ENCODE data around the gene CD82.
A peak's percentile ranks its signal among the peaks of the same experiment; 100 is the strongest.

CD82 gene

DNA sequence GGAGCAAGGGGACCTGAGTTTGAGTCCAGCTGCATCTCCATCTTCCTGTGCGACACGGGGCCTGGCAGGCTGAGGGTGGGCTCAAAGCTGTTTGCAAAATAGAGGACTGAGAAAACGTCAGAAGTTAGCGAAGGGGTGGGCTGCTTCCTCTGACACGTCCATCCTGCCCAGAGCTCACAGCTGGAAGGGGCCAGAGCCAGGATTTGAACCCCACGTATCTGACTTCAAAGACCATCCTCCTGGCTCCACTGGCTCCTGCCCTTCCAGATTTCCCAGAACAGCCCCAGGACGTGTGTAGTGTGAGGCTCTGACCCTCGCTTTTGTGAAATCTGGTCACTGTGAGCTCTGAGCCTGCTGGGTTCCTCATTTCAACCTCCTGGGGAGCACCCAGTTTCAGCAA, 56.3 kb downstream of the CD82 start:
- DNase-seq, result no peak

DNA sequence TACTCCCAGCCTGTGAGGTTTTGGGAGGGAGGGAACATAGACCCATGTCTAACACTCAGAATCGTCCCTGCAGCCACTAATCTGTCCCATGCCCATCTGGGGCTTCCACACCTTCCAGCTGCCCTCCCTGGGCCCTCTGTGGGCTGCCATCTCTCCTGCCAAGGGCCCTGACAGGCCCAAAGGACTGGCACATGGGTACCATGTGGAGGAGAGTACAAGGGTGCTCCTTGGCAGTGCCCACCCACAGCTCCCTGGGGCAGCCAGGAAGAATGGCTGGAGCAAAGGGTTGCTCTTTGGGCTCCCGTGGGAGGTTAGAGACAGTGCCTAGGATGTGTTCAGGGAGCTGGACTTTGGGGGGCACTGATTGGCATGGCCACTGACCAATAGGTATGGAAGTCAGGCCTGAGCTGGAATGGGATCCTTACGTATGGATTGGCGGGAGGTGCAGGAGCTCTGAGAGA, 56.8 kb downstream of the CD82 start:
- DNase-seq, result no peak

DNA sequence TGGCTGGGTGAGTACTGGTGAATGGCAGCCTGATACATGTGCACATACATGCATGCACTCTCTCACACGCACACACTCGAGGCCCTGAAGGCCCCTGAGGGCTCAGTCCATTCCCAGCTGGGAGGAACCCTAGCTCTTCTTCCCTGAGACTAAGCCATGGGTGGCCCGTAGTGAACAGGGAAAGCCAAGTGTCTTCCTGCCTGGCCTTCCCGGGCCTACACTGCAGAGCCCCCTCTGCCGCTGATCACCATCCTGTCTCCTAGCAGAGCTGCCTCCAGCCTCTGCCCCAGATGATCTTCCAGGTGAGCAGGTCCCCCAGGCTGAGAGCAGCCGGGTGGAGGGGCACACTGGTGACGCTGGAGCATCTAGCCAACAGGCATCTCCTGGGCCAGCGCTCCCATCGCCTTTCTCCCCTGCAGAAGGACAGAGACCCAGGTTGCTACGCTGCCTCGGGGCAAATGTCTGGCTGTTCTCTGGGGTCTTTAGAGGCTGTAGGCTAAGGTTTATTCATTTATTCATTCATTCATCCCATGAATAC, 57.3 kb downstream of the CD82 start:
- no peak for DNase-seq

DNA sequence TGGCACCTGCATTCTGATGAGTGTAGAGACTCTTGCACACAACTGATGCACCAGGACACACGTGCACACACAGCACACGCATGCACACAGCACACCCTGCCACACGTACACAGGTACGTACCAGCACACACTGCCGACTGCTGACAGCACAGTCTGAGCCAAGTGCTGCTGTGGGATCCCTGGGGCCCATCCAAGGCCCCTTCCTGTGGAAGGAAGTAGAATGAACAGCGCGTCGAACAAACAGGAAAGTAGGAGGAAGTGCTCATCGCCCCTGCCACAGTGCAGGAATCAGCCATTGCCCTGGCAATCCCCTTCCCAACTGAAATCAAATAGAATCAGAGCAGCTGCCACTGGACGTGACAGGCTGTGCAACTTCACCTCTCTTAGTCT, 57.9 kb downstream of the CD82 start:
- no peak for DNase-seq

DNA sequence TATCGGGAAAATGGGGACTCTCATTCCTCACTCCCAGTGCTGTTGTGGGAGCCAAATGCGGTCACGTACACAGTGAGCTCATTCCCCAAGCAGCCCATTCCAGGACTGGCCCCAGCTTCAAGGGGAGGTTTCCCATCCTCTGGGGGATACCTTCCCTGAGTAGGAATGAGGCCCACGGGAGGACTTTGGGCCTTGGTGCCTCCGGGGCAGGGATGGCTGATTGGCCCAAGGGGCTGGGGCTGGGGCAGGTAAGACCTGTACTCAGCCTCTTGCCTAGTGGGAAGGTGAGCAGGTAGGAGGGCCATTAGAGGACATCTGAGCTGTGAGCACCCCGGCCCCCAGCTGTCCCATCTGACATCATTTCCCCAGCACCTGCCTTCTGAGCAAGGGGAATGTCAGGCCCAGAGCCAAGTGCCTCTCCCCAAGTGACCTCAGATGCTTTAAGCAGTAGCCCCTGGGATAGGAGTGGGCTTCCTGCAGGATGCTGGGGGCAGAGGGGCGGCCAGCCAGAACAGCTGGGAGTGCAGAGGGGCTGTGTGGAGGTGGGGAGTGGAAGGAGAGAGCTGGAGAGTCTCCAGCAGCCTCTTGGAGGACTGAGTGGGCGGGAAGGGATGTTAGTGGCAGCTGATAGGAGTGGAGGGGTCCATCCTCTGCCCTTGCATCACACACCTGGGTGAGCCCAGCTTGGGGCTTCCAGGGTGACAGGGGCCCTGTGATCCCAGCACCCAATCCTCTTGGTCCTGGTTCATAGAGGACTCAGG, 58.4 kb downstream of the CD82 start:
- no peak for DNase-seq

DNA sequence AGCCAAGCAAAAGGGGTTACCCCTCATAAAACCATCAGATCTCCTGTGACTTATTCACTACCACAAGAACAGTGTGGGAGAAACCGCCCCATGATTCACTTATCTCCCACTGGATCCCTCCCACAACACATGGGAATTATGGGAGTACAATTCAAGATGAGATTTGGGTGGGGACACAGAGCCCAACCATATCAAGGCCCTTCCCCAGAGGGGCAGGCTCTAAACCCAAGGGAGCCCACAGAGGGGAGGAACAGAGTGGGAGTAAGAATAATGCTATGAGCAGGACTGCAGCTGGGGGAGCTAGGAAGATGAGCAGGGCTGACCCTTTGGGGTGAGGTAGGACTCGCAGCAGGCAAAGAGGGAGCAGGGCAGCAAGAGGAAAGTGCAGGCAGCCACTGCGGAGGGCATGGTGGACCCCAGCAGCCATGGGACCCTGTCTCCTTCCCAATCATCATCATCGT, 59.3 kb downstream of the CD82 start:
- no peak for DNase-seq

DNA sequence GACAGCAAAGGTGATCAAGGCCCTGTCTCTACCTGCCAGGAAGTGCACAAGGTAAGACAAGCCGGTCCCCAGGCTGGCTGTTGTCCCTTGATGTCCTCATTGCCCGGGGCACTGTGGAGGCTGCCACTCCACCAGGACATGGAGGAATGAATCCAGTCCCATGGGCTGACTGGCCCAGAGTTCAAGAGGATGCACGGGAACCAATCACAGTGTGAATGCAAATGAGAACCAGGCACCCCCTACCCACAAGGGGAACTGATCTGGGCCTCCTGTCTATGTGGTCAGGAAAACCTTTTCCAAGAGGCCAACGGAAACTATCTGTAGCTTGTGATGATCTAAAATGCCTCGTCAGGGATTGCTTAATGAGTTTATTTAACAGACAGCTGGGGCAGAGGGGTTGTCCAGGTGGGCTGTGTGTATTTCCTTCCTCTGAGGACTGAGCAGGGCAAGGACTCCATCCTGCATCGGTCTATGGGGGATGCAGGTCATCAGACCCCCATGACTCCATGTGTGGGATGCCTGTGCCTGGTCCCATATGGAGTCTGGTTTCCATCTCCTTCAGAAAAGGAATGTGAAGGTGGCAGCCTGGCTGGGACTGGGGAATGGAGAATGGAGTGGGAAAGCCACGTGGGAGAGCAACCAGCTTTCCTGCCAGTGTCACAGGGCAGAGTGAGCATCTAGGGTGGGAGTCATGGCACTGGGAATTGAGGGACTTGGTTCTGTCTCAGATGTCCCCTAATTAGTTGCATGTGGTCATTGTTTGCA, 60.5 kb downstream of the CD82 start:
- no peak for DNase-seq

DNA sequence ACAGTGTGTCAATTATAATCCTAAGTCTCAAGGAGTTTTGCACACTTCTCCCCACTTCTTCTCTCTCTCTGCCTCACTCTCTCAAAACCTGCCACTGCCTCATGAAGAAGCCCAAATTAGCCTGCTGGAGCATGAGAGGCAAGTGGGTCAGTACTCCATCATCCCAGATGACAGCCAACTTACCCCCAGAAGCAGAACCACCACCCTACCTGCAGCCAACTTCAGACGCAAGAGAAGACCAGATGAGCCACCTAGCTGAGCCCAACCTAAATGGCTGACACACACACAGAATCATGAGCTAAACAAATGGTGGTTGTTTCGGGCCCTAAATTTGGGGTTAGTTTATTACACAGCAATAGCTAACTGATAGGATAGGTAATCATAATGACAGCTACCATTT, 61.2 kb downstream of the CD82 start:
- DNase-seq, result no peak

DNA sequence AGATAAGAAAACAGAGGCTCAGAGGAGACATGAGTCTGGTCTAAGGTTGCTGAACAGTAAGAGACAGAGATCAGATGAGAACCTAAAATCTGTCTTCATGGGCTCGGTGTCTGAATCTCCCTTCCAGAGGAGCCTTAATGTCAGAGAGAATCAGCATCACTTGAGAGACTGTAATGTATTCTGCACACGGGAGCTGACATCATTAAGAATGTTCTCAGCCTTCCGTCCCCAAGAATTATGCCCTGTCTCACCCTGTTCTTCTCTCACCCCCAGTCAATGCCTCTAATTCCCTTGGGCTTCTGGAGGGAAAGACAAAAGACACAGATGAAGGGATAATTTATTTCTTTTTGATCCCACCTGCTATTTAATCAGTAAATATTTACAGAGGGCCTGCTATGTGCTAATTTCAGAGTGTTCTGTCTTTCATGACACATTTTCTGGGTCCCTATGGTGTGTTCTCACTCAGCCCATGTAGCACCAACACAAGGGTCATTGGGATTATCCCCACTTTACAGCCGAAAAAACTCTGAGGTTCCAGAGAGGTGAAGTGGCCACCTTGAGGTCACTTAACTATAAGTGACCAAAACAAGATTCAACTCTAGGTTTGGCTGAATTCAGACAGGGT, 61.8 kb downstream of the CD82 start:
- DNase-seq, result no peak

DNA sequence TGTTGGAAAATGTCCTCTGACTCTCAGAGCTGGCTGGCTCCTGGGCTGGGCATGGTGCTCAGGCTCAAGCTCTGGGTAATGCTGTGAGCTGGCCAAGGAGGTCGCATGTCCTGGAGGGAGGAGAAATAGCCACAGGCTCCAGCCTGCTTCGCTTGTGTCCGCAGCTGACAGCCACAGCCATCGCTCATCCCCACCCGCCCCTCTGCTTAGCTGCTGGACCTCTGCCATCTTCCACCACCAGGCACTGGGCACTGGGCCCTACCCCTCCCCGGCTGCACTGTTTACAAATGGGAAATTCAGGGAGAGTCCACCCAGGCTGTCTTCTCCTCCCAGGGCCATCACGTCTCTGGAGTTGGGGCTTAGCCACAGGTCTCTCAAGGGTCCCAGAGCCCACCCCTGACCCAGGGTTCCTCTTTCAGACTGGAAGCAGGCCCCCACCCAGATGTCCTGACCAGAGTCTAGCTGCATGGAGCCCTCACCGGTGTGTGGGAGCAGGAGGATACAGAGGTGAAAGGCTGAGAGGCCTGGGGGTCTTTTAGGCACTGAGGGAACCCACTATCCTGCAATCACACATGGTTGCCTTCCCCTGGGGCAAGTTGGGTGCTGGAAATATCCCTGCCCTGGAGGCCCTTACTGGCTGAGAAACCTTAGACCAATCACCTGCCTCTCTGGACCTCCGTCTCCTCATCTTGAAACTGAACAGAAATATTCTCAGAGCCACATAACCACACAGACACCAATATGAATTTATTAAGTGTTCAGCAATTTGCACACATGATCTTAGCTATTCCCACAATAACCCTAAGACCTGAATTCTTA, 62.7 kb downstream of the CD82 start:
- no peak for DNase-seq

DNA sequence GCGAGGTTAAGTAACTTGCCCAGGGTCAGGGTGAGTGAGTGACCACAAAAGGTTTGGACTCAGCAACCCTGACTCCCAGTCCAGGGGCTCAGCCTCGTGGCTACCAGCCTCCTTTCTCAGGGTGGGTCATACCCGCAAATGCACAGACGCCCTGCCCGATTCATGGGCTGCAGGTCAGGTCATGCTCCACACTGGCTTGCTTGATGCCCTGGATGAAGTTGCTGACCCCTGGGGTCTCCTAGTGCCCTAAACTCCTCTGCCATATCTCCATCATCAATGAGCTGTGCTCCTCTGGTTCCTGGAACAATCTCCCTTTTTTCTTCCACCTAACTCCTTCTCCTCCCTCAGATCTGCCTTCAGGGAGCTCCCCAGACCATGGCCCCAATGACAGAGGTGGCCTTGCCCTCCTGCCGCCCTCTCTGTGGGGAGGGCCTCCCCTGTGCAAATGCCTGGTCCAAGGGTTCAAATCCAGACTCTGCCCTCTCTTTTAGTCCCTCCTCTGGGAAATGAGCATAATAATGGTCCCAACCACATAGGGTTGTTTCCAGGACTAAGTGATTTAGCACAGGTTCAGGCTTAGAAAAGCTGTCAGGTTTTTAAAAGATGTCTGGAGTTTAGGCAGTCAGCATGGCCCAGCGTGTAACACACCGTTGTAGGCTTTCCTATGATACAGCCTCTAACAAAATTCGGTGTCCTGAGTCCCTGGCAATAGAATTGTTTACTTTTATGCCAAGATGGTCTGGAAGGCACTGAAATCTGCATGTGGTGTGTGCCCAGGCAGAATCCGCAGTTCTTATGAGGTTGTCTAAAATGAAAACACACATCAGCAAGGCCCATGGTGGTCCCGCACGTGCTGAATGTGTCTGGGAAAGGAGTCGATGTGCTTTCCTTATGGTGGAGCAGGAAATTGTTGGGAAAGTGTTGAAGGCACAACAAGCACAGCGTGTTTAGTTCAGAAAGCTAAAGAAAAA, 63.6 kb downstream of the CD82 start:
- no peak for DNase-seq

DNA sequence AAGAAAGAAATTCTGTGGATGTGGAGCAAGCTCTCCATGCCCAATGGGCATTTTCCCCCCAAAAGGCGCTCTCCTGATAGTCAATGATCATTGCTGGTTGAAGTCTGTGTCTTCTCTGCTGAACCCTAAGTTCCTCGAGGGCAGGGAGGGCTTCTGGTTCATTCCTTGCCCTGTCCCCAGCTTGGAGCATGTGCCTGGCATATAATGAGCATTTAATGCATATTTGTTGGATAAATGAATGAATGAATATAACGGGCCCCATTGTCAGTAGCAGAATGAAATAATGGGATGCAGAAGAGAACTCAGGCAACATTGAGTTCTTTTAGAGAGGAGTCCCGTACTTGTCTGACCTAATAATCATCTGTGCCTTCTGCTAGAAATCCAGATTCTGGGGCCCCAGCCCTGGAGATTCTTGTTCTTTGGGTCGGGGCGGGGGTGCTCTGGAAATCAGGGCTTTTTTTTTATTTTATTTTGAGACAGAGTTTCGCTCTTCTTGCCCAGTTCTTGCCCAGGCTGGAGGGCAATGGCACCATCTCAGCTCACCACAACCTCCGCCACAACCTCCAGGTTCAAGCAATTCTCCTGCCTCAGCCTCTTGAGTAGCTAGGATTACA, 64.4 kb downstream of the CD82 start:
- DNase-seq, result no peak

DNA sequence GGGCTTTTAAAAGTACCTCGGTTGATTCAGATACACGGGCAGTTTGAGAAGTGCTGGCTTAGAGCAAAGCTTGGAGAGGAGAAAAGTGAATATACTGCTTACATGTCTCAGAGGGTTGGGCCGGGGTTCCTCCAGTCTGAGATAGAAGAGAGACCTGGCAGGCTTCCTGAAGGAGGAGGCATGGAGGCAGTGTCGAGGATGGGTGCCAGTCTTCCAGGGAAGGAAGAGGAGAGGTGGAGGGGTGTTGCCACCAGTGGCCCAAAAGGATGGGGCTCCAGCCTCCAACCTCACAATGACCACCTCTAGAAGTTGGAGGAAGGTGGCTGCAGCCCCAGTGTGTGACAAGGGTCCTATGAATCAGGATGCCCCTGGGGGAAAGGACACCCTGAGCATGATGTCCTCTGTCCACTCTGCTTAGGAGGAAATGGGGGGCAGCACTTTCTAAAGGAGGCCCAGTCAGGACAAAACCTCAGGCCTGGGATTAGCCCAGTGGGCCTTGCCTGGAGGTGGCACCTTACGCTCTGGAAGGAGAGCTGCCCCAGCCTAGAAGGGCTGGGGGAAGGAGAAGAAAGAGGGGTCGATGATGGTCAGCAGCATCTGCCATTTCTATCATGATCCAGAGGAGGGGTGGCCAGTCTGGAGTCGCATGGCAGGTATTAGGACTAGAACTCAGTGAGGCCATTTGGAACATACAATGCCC, 65.2 kb downstream of the CD82 start:
- DNase-seq, result no peak

DNA sequence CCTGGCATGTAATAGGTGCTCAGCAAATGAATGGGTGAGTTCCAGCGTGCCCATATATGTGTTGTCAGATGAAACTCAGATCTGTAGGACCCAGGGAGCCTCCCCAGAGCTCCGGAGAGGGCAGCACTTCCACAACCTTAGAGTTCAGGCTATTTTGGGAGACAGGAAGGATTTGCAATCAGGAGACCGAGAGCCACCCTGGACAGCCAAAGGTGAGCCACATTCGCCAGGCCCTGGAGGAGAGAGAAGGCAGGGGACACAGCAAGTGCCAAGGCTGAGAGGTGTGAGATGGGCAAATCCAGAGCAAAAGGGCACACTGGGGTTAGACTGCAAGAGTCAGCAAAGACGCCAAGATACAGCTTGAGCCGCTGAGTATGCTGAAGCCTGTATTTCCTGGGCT, 66.4 kb downstream of the CD82 start:
- no peak for DNase-seq

DNA sequence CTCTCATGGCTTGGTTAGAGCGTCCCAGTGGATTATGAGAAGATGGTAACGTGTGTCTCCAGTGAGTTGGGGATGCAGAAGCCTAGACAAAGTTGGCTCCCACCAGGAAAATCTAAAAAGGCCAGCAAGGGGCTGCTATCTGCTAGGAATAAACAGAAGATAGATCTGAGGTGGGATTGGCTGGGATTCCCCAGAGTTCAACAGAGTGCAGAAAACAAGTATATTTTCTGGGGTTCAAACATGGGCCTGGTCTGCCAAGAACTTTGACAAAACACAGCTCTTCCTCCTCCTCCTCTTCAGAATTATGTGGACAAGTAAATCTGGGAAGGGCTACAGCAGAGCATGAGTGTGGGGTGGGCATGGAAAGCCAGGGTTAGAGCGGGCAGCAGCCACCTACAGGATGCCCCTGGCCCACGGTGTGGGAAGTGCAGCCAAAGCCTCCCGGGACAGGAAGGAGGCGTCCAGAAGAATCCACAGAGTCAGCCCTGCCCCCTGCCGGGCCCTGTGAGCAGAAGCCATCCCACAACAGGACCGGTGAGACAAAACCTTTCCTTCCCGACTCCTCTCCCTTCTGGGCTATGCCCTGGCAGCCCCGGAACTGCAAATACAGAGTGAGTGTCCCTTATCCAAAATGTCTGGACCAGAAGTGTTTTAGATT, 67.1 kb downstream of the CD82 start:
- DNase-seq, result peak; percentile 20

DNA sequence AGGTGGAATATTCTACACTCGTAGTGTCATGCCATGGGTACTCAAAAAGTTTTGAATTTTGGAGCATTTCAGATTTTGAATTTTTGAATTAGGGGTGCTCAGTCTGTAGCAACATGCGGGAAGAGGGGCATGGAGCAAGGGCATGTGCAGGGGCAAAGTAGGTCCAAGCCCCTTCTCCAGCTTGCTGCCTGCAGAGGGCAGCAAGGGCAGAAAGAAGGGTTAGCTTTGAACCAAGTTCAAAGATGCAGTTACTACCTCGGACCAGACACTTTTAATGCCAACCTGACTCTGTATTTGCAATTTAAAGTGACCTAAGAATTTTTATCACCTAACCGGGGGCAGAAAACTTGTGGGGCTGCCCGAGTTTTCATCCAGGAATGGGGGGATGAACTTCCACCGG, 68.2 kb downstream of the CD82 start:
- DNase-seq, result no peak

DNA sequence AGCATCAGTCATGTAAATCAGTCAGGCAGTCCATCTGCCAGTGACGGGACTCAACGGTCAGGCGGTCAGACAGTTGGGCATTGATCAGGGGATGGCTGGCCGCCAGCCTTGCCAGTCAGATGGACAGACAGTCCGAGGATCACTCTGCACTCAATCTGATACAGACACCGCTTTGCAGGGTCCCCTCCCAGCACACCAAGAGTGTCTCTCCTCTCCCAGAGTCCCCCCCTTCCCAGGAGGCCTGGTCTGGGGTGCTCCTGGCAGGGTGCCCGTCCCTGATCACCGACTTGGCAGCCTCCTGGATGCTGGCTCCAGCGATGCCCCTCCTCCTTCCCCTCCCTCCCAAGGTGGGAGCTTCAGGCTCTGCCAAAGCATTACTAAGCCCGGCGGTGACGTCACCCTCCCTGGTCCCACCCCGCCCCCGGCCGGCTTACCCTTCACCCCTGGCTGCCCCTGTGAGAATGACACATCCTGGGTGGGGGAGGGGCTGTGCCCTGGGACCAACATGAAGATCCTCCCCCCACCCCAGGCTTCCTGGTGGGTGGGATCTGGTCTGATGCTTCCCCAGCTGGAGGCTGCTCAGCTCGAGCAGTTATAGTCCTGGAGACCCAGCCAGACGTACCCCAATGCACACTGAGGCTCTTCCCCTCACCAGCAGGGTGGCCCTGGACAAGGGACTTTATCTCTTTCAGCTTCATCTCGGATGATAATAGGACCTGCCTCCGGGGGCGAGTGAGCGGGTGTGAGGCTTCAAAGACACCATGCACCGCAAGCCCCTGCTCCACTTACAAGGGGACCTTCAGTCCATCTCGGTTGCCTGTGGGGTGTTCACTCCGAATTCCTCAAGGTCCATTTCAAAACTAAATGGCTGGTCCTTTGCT, 69.2 kb downstream of the CD82 start:
- no peak for DNase-seq

DNA sequence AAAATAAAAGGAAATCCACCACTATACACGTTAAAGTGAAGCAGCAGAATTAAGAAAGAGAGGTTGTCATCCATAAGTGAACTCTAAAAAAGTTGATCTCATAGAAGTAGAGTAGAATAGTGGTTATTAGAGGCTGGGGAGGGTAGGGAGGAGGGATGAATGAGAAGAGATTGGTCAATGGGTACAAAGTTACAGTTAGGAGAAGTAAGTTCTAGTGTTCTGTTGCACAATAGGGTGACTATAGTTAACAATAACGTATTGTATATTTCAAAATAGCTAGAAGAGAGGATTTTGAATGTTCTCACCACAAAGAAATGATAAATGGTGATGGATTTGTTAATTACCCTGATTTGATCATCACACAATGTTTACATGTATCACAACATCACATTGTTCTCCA, 72.0 kb downstream of the CD82 start:
- no peak for DNase-seq

DNA sequence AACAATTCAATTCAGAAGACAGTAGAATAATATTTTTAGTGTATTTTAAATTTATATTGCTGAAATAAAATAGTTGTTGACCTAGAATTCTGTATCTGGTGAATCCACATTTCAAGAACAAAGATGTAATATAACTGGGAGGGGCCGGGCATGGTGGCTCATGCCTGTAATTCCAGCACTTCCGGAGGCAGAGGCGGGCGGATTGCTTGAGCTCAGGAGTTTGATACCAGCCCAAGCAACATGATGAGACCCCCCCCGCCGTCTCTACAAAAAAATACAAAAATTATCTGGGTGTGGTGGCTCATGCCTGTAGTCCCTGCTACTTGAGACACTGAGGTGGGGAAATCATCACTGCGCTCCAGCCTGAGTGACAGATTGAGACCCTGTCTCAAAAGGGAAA, 72.6 kb downstream of the CD82 start:
- DNase-seq, result no peak

Measured in central memory CD4-positive, alpha-beta T cell (primary cell).